CD8-positive, alpha-beta memory T cell (primary cell): ENCODE measurements around the gene HYAL2. TPM values are rescaled to one million over a fixed set of nuclear protein-coding genes. Genes with fewer than 3 reads are reported as not detected.
A peak's percentile ranks its signal among the peaks of the same experiment; 100 is the strongest.

ENCODE experiments used
- CTCF ChIA-PET: fragments of 350-600 bp; sonication (Branson Sonifier 250); formaldehyde crosslinking; loops from one replicate; lab custom pipeline; 2021; ENCODE audit warnings: antibody characterized with exemption; lab: Charles Lee
- POLR2A ChIA-PET: fragments of 350-600 bp; sonication (Branson Sonifier 250); formaldehyde crosslinking; loops from one replicate; lab custom pipeline; 2021; ENCODE audit warnings: antibody characterized with exemption; lab: Charles Lee
- DNase-seq, 5 donors: peaks; one replicate each; pipeline versions ENCODE4 v3.0.0 to v3.0.0-alpha.2; 2020 to 2022; ENCODE audit warnings: mixed read lengths in 1 of 5
- H3K27ac ChIP-seq: one replicate; pipeline ENCODE4 v1.7.0; 2013; ENCODE audit warnings: low read depth, mild to moderate bottlenecking, low read length, moderate library complexity
- H3K27me3 ChIP-seq: 2 replicates; pipeline ENCODE4 v1.7.0; 2013; ENCODE audit warnings: low read length, mild to moderate bottlenecking; ENCODE audit not compliant: insufficient read depth, poor library complexity, severe bottlenecking
- H3K36me3 ChIP-seq: 2 replicates; pipeline ENCODE4 v1.7.0; 2013; ENCODE audit warnings: mild to moderate bottlenecking, low read length, moderate library complexity; ENCODE audit not compliant: insufficient read depth
- H3K4me1 ChIP-seq: 2 replicates; pipeline ENCODE4 v1.7.0; 2013; ENCODE audit warnings: mild to moderate bottlenecking, low read length, moderate library complexity; ENCODE audit not compliant: insufficient read depth
- H3K4me3 ChIP-seq: 2 replicates; pipeline ENCODE4 v1.7.0; 2013; ENCODE audit warnings: mild to moderate bottlenecking, low read length
- H3K9me3 ChIP-seq: 2 replicates; pipeline ENCODE4 v1.7.0; 2013; ENCODE audit warnings: mild to moderate bottlenecking, low read length
- H3K27ac Mint-ChIP-seq, 8 donors: one replicate each; pipeline ENCODE4 v1.8.0; 2020 to 2021; ENCODE audit warnings: mixed read lengths in 8 of 8, mild to moderate bottlenecking in 6 of 8, inconsistent platforms in 3 of 8, moderate library complexity in 3 of 8
- H3K27me3 Mint-ChIP-seq, 2 donors: one replicate each; pipeline ENCODE4 v1.8.0; 2020 to 2021; ENCODE audit warnings: mixed read lengths in 2 of 2, mild to moderate bottlenecking in 1 of 2, moderate library complexity in 1 of 2
- H3K36me3 Mint-ChIP-seq, 3 donors: one replicate each; pipeline ENCODE4 v1.8.0; 2020 to 2021; ENCODE audit warnings: mixed read lengths in 3 of 3, inconsistent platforms in 1 of 3, mild to moderate bottlenecking in 1 of 3
- H3K4me1 Mint-ChIP-seq, 3 donors: one replicate each; pipeline ENCODE4 v1.8.0; 2020 to 2021; ENCODE audit warnings: mixed read lengths in 3 of 3, inconsistent platforms in 1 of 3, mild to moderate bottlenecking in 1 of 3
- H3K4me3 Mint-ChIP-seq, 7 donors: one replicate each; pipeline ENCODE4 v1.8.0; 2020 to 2021; ENCODE audit warnings: mixed read lengths in 7 of 7, mild to moderate bottlenecking in 6 of 7, moderate library complexity in 4 of 7, inconsistent platforms in 2 of 7
- H3K9me3 Mint-ChIP-seq, 5 donors: one replicate each; pipeline ENCODE4 v1.8.0; 2020 to 2022; ENCODE audit warnings: mixed read lengths in 5 of 5, mild to moderate bottlenecking in 3 of 5, moderate library complexity in 2 of 5, inconsistent platforms in 1 of 5
- polyA plus RNA-seq: library from polyadenylated mRNA; unstranded; fragments of 300-500 nt; fragmentation: Illumina TruSeq; gene quantifications from one replicate; pipeline ENCODE4 v1.2.3, GENCODE V29; 2021
- total RNA-seq, 2 experiments: library from RNA; stranded (reverse); gene quantifications; one replicate each; pipeline ENCODE4 v1.2.3, GENCODE V29; 2021

Gene HYAL2
- total and polyA plus RNA-seq, 3 experiments from 2014 or later, result 10.8 to 13.9 (median 13.7) TPM

DNA sequence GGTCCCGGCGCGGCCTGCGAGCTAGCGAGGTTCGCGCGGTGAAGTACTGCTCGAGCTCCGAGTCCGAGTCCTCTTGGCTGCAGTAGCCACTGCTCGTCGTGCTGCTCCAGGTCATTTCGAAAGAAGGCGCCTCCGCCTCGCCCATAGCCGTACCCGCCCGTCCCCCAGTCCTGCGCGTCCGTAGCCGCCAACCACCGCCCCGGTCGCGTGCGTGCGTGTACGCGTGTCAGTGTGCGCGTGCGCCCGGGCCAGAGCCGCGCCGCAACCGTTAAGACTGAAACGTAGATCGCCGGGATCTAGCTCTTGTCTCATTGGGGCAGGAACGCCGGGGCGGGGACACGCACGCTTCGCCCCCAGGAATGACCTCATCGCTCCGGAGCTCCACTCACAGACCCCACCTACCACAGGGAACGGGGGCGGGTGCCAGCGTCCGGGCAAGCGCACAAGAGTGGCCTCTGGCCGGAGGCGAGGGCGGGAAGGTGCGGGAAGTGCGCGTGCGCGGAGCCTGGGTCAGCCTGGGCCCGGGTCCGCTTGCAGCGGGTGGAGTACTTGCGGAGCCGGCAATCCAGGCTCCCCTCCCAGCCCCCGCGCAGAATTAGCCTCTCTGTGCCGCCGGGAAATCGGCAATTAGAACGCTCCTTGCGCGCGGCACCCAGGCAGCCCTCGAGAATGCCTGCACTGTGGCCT is 14.8 kb upstream of the HYAL2 start:
- Histone ChIP-seq H3K4me3 (peak overlapping the region; percentile 73), H3K4me1 (peaks cover 71% of the 10 kb centered on the region), H3K27me3 (no peaks in the 10 kb centered on the region), H3K36me3 (peaks cover 7% of the 10 kb centered on the region), H3K27ac (peak overlapping the region; percentile 88), H3K9me3 (no peaks in the 10 kb centered on the region)
- Mint-ChIP-seq H3K4me1 (peaks cover 56 to 79% (median 74%) of the 10 kb centered on the region in 3 donors), H3K27ac (peak overlapping the region; percentile 75 to 98 (median 97)), H3K9me3 (no peaks in the 10 kb centered on the region), H3K4me3 (peak overlapping the region; percentile 89 to 97 (median 94)), H3K36me3 (peaks cover 0 to 41% (median 4%) of the 10 kb centered on the region in 3 donors), H3K27me3 (peaks cover 0 to 2% of the 10 kb centered on the region in 2 donors)
- POLR2A ChIA-PET, result interaction anchor here (0.5 to 3.7 kb wide), 17 partner anchors 9 to 1724 kb away, joined by 3 to 57 read pairs (median 8); partner anchors contain the start of genes C3orf18, CYB561D2, DCAF1 and GNAI2
- CTCF ChIA-PET, result interaction anchor here (0.9 to 8.5 kb wide), 13 partner anchors 9 to 232 kb away, joined by 3 to 103 read pairs (median 4); partner anchors contain the start of genes CYB561D2, HEMK1, HYAL3 and IFRD2
- peak; percentile 90 to 97 (median 93) for DNase-seq

DNA sequence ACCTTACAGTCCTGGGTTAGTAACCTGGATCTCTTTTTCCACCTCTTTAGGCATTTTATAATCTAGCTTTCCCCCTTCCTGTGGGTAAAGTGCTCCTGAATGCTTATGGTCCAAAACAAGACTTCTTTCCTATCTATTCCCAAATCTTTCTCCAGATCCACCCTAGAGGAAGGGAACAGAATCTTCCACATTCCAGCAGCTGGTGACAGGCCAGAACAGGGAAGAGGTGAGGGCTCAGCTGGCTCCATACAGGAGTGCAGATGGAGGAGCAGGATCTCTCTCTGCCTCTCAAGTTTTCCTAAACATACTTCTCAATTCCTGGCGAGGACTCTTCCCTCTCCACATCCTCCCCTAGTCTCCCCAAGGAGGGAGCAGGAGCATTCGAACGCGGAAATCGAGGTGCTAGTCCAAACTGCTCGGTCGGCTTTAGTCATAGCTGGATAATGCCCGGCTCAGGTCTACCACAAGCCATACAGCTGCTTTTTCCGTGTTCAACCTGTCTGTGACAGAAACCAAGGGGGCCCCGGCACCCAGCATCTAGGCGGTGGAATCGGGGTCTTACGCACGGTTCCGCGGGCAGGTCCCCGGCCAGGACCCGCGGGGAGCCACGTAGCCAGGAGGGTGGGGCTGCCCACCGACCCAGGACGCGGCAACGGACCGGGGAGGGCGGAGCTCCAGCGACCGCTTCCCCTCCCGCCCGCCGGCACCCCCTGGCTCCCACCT is 14.1 kb upstream of the HYAL2 start:
- Histone ChIP-seq H3K36me3 (peaks cover 12% of the 10 kb centered on the region), H3K27me3 (no peaks in the 10 kb centered on the region), H3K9me3 (no peaks in the 10 kb centered on the region), H3K4me1 (peaks cover 68% of the 10 kb centered on the region), H3K4me3 (peak overlapping the region; percentile 73), H3K27ac (peak overlapping the region; percentile 88)
- ChIA-PET POLR2A (interaction anchor here (0.5 to 3.7 kb wide), 17 partner anchors 9 to 1724 kb away, joined by 3 to 57 read pairs (median 8); partner anchors contain the start of genes C3orf18, CYB561D2, DCAF1 and GNAI2), CTCF (interaction anchor here (0.9 to 8.5 kb wide), 12 partner anchors 8 to 233 kb away, joined by 3 to 103 read pairs (median 6); partner anchors contain the start of genes CYB561D2, HEMK1, HYAL3 and IFRD2)
- H3K27me3 Mint-ChIP-seq, result peaks cover 0 to 2% of the 10 kb centered on the region in 2 donors
- peak overlapping the region; percentile 89 to 97 (median 94) for H3K4me3 Mint-ChIP-seq
- H3K36me3 Mint-ChIP-seq, result peaks cover 0 to 47% (median 4%) of the 10 kb centered on the region in 3 donors
- no peak for DNase-seq
- H3K4me1 Mint-ChIP-seq, result peaks cover 56 to 78% (median 73%) of the 10 kb centered on the region in 3 donors
- H3K27ac Mint-ChIP-seq, result peak overlapping the region; percentile 90 to 99 (median 98)
- no peaks in the 10 kb centered on the region for H3K9me3 Mint-ChIP-seq

- peaks cover 50% of the 10 kb centered on the region for H3K4me1 ChIP-seq
- H3K4me3 Mint-ChIP-seq, result peak overlapping the region; percentile 45 to 93 (median 66)
These were observed 12.0 kb upstream of the HYAL2 start for GRCh38 chr3:50334339-50335075.

GRCh38 chr3:50333744-50334328 is 11.3 kb upstream of the HYAL2 start:
- Mint-ChIP-seq H3K27me3 (no peaks in the 10 kb centered on the region), H3K27ac (peak overlapping the region; percentile 83 to 95 (median 94)), H3K4me1 (peaks cover 42 to 59% (median 53%) of the 10 kb centered on the region in 3 donors), H3K4me3 (peak overlapping the region; percentile 45 to 84 (median 62)), H3K9me3 (no peaks in the 10 kb centered on the region), H3K36me3 (peaks cover 0 to 64% (median 4%) of the 10 kb centered on the region in 3 donors)
- peaks cover 45% of the 10 kb centered on the region for H3K4me1 ChIP-seq
- no peak overlapping the region for H3K4me3 ChIP-seq
- no peak for DNase-seq
- ChIA-PET CTCF (interaction anchor here (1.0 to 8.5 kb wide), 4 partner anchors 10 to 208 kb away, joined by 3 to 103 read pairs (median 4); partner anchors contain the start of genes CYB561D2, NPRL2 and ZMYND10), POLR2A (interaction anchor here (0.7 to 1.1 kb wide), 2 partner anchors 17 to 45 kb away, joined by 3 to 5 read pairs; partner anchors contain the start of genes CYB561D2 and NPRL2)
- peaks cover 30% of the 10 kb centered on the region for H3K36me3 ChIP-seq
- no peaks in the 10 kb centered on the region for H3K9me3 ChIP-seq
- H3K27ac ChIP-seq, result peak overlapping the region; percentile 49
- H3K27me3 ChIP-seq, result no peaks in the 10 kb centered on the region

More at GRCh38 chr3:50334339-50335075, 12.0 kb upstream of the HYAL2 start:
- peaks cover 46 to 64% (median 60%) of the 10 kb centered on the region in 3 donors for H3K4me1 Mint-ChIP-seq
- DNase-seq, result no peak
- no peak overlapping the region for H3K4me3 ChIP-seq
- no peaks in the 10 kb centered on the region for H3K9me3 Mint-ChIP-seq
- H3K27ac ChIP-seq, result peak overlapping the region; percentile 49
- H3K36me3 Mint-ChIP-seq, result peaks cover 0 to 64% (median 4%) of the 10 kb centered on the region in 3 donors
- peaks cover 29% of the 10 kb centered on the region for H3K36me3 ChIP-seq
- POLR2A ChIA-PET, result interaction anchor here (1.1 kb wide), 1 partner anchor 16 kb away, joined by 5 read pairs; the partner anchor contains the start of genes CYB561D2 and NPRL2
- CTCF ChIA-PET, result interaction anchor here (1.0 to 8.5 kb wide), 3 partner anchors 10 to 208 kb away, joined by 3 to 103 read pairs (median 4); partner anchors contain the start of genes CYB561D2, NPRL2 and ZMYND10
- H3K27me3 Mint-ChIP-seq, result peaks cover 0 to under 1% of the 10 kb centered on the region in 2 donors
- H3K9me3 ChIP-seq, result no peaks in the 10 kb centered on the region
- H3K27me3 ChIP-seq, result no peaks in the 10 kb centered on the region
- H3K27ac Mint-ChIP-seq, result peak overlapping the region; percentile 83 to 98 (median 94)

DNA sequence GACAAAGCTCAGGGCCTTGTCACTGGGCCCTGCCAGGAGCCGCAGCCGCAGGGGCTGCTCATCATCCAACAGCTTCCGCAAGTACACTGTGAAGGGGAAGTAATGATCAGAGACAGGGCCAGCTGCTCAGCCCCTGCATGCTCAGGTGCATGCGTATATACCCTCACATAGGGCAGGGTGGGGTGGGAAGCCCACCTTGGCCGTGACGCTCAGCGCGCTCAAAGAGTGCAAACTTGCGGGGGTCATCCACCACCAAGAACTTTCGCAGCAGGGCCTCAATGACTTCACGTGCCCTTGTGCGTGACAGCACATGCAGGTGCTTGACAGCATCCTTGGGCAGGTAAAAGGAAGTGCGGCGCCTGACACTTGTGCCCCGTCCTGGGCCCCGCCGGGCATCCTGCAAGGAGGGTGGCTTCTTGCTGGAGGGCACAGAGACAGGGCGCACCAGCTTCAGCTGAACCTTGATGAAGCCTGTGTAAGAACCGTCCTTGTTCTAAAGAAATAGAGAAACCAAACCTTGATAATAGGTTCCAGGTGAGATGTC is 8.9 kb upstream of the HYAL2 start:
- no peak overlapping the region for H3K4me3 ChIP-seq
- Mint-ChIP-seq H3K36me3 (peaks cover 0 to 54% (median 2%) of the 10 kb centered on the region in 3 donors), H3K27ac (peak overlapping the region in 2 of 8 donors; percentile 28 to 33), H3K4me3 (peak overlapping the region in 1 of 7 donors; percentile 54), H3K9me3 (no peaks in the 10 kb centered on the region), H3K27me3 (no peaks in the 10 kb centered on the region), H3K4me1 (peaks cover 45 to 61% (median 58%) of the 10 kb centered on the region in 3 donors)
- no peaks in the 10 kb centered on the region for H3K9me3 ChIP-seq
- ChIA-PET POLR2A (interaction anchor here (0.6 to 0.7 kb wide), 2 partner anchors 10 to 39 kb away, joined by 3 read pairs; partner anchors contain the start of gene IFRD2), CTCF (interaction anchor here (1.2 to 1.8 kb wide), 3 partner anchors 9 to 14 kb away, joined by 3 to 5 read pairs (median 4); partner anchors contain the start of gene HYAL2)
- DNase-seq, result no peak
- H3K36me3 ChIP-seq, result peaks cover 30% of the 10 kb centered on the region
- H3K27me3 ChIP-seq, result no peaks in the 10 kb centered on the region
- H3K4me1 ChIP-seq, result peaks cover 53% of the 10 kb centered on the region
- H3K27ac ChIP-seq, result no peak overlapping the region

DNA sequence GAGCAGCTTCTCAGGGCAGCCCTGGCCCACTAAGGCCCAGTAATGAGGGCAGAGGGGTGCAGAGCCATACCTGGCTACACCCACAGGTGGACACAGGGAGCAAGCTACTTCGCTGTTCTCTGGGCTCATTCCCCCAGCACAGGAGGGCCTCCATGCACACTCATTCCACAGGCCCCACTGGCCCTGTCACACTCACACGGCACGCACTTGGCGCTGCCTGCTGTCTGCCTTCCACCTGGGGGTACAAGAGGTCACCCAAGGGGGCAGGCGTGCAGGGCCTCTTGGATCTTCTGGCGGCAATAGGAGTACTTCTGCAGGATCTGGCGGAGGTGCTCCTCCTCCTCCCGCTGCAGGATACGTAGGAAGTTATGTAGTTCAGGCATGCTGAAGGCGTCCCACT is 7.8 kb upstream of the HYAL2 start:
- Histone ChIP-seq H3K9me3 (no peaks in the 10 kb centered on the region), H3K4me3 (no peak overlapping the region)
- peak overlapping the region in 3 of 8 donors; percentile 42 to 91 (median 47) for H3K27ac Mint-ChIP-seq

More for the DNA sequence above, 7.8 kb upstream of the HYAL2 start:
- Mint-ChIP-seq H3K9me3 (no peaks in the 10 kb centered on the region), H3K4me3 (peak overlapping the region in 1 of 7 donors; percentile 54), H3K4me1 (peaks cover 38 to 54% (median 47%) of the 10 kb centered on the region in 3 donors), H3K36me3 (peaks cover 0 to 58% (median 2%) of the 10 kb centered on the region in 3 donors), H3K27me3 (no peaks in the 10 kb centered on the region)
- Histone ChIP-seq H3K36me3 (peaks cover 34% of the 10 kb centered on the region), H3K27ac (no peak overlapping the region), H3K4me1 (peaks cover 41% of the 10 kb centered on the region), H3K27me3 (no peaks in the 10 kb centered on the region)
- CTCF ChIA-PET, result interaction anchor here (1.3 kb wide), 1 partner anchor 12 kb away, joined by 4 read pairs; no protein-coding TSS in a partner anchor
- POLR2A ChIA-PET, result interaction anchor here (0.5 to 0.7 kb wide), 2 partner anchors 15 to 34 kb away, joined by 3 to 4 read pairs; no protein-coding TSS in a partner anchor
- no peak for DNase-seq
